GM19455 (cell line): Measurements from ENCODE around the gene PFKFB4.

Source experiments
- ATAC-seq: cut with Tn5 transposase; IDR thresholded peaks from one replicate; pipeline ENCODE4 v1.9.1; 2021; ENCODE audit not compliant: unreplicated experiment

Gene PFKFB4

GRCh38 chr3:48556796-48557626, at the start of gene PFKFB4:
Gene PFKFB4 (minus strand): TSS chr3:48556803. CDS start chr3:48556777, 26 bp downstream.
- peak; percentile 88 for ATAC-seq

GRCh38 chr3:48601622-48601994, 45.0 kb upstream of the PFKFB4 start:
- no peak for ATAC-seq

GRCh38 chr3:48600711-48601621, 44.4 kb upstream of the PFKFB4 start:
- no peak for ATAC-seq

DNA sequence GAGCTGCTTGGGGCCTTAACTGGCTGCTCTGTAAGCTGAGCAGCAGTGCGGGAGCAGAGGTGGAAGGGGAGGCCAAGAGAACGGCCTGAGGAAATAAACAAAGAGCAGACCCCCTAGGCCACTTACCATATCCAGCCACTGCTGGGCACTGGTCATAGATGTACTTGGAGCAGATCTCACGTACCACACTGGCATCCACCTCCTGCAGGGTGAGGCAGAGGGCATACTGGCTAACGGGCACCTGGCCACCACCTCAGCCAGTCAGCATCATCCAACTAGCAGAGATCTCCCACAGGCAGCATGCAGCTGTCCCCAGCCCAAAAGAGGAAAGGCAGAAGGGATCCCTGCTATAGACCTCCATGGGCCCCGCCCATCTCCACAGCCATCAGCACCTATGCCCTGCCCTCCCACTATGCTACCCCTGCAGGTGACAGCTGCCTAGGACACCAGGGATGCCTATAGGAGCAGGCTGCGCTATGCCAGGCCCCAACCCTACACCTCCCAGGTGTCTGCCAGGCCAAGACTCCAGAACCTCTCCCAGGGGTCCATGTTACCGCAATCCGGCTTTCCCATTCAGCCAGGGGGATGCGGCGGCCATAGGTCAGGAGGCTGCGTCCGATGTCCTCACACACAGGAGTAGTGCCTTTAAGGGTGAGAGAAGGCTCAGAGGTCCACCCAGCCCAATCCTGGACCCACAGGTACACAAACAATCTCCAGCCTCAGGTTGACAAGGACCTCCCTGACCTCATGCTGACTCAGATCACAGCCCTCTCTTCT, 43.1 kb upstream of the PFKFB4 start:
- ATAC-seq: no peak

DNA sequence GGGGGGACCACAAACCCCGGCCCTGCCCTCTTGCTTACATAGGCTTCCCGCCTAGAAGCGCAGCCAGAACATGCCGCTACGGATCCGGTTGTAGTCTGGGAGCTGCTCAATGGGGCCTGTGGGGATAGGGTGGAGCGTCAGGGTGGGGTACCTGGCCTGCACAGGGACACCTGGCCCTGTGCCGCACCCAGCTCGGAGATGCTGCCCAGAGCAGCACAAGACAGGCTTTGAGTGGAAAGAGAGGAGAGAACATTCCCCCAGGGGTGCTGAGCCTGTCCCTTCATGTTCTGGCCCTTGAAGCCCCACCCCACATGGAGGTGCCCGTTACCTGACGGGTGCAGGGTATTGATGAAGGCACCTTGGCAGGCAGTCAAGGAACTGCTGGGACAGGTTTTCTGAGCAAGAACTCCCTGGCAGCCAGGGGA, 42.5 kb upstream of the PFKFB4 start:
- no peak for ATAC-seq

DNA sequence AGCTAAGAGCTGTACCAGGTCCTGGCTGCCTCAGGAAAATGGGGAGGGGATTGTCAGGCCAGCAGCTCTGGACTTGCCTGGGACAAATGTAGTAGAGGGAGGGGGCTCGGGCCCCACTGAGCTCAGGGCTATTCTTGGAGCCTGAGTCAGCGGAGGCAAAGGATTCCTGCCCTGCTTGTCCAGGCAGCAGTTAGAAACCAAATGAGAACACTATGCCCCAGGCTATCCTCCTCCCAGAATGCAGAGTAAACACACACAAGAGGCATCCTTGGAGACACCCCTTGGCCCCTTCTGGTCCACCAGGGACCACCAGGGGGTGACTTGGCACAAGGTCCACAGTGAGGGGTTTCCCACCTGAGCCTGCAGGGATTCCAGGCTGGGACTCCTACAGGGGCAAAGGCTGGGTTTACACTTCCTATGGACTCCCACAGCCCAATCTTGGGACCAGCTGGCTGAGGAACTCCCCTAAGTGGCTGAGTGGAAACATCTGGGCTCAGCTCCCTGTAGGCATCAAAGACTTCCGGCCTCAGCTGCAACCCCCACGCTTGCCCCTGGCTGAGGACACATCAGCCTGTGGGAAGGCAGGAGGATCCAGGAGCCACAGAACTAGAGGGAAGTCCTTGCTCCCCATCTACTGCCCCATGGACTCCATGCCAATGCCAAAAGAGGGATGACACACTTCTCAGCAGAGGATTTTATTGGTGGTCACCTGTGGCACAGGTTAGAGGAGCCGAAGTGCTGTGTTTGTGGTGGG, 41.9 kb upstream of the PFKFB4 start:
- no peak for ATAC-seq

GRCh38 chr3:48597408-48597800, 40.8 kb upstream of the PFKFB4 start:
- ATAC-seq: no peak

- no peak for ATAC-seq
Measured at GRCh38 chr3:48596676-48597407, 40.2 kb upstream of the PFKFB4 start.

DNA sequence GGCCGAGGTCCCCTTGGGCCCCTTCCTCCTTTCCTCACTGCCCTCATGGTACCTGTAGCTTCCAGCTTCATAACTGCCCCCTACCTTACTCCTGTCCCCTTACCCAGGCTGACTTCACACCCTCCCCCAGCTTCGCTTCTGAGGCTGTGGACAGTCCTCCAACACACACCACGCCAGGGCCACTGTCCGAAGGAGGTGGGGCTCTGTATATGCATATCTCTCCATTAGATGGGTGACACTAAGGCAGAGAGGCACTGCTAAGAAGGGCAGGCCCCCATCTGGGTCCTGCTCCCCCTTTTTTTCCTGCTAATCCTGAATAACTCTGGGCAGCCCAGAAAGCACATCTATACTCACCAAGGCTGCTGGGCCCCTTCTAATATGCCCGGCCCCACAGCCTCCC, 39.6 kb upstream of the PFKFB4 start:
- ATAC-seq: no peak

DNA sequence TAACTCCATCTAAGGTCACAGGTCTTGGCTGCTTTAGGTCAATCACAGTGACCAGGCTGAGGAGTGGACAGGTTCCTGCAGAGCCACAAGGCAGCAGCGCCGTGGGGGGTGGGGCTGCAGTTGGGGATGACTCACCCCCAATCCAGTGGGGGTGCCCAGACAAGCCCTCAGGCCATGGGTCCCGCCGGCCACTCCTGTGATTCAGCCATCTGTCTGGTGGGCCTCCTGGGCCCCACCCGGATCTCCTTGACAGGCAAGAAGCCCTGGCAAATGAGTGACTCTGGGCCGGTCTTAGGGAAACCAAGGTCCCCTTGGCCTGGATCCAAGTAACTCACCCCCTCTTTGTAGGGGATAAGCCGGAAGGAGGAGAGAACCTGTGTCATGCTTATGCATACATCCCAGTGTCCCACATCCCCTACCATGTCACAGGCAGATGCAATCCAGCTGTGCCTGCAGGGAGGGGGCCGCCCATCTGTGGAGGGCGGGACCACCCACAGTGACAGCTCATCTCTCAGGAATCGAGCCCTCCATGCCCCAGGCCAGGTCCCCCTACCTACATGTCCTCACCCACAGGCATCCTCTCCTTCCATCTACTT, 39.0 kb upstream of the PFKFB4 start:
- no peak for ATAC-seq

- ATAC-seq: no peak
Measured at GRCh38 chr3:48595075-48595525, 38.5 kb upstream of the PFKFB4 start, which contains the start of gene COL7A1. Gene COL7A1 (minus strand): TSS chr3:48595329. CDS start chr3:48595159, 170 bp downstream.

DNA sequence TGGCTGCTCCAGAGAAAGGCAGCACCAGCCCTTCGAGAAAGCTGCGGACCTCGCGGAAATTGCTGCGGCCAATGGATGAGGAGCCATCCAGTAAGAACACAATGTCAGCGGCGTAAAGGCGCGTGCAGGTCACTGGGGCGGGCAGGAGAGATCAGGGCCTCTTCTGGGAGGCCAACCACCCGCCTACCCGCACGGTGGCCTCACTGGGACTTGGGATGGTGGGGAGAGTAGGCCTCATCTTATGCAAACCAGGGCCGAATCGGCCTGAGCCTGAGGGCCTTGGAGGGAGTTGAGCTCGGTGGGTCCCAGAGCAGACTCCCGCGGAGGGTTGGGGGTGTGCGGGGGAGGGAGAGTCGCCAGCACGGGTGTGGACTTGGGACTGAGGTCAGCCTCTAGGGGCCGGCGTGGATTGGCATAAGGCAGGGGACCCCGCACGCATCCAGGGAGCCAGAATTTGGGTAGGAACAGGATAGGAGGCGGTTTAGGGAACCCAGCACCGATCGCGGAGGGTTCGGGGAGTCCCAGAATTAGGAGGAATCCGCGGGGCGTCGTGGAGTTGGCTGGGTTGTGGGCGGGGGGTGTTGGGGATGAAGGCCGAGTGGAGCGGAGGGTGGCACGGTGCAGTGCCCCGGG, 37.9 kb upstream of the PFKFB4 start:
- no peak for ATAC-seq

DNA sequence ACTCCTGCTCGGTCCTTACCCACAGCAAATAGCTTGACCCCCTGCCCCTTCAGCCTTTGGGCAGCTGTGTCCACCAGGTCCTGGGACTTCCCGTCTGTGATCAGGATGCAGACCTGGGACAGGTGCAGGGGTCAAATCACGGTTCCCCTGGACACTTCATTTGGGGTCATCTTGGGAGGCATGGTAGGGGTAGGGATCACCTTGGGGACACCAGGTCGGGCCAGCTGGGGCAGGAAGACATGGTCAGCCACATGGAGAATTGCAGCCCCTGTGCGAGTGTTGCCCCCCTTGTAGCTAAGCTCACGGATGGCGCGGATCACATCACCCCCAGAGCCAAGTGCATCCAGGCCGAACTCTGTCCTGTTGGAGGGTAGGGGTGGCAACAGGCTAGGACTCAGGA, 36.7 kb upstream of the PFKFB4 start:
- no peak for ATAC-seq

DNA sequence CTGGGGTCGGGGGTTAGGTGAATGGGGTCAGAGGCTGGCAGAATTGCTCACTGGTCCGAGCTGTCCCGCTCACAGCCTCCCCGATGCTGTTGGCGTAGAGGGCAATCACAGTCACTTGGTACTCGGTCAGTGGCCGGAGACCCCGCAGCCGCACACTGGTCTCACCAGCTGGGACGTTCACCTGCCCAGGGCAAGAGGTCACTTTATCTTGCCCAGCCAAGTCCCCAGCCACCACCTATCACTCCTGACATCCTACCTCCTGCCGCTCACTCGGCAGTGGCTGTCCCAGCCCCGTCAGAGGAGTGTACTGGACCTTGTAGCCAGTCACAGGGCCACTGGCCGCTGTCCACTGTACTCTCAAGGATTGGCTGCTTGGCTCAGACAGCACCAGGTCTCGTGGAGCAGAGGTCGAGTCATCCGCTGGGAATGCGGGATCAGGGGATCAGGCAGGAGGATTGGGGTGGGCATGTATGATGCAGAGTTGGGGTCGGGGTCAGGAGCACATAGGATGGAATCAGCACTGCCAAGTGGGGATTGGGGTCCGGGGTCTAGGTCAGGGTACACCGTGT, 36.0 kb upstream of the PFKFB4 start:
- no peak for ATAC-seq

DNA sequence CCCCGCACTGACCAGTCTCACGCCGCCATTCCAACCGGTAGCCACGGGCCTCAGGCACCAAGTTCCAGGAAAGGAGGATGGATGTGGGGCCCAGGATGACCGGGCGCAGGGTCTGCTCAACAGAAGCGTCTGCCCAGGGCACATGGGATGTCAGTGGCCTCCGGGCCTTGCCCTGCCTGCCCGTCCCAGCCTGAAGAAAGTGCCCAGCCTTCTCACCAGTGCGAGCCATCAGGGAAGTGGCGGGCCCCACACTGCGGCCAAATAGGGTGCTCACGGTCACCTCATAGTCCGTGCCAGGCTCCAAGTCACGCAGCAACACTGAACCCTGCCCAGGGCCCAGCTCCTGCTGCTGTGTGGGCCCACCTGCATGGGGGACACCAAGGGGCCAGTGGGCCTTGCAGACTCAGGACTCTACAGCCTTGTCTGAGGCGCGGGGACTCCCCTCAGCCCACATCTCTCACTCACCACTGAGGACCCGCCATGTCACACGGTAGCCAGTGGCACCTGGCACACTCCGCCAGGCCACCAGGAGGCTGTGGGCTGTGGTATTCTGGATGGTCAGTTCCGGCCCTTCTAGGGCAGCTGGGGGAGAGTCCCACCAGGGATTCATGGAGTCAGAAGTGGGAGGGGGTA, 35.4 kb upstream of the PFKFB4 start:
- ATAC-seq: no peak

GRCh38 chr3:48591436-48591835, 34.8 kb upstream of the PFKFB4 start:
- no peak for ATAC-seq

DNA sequence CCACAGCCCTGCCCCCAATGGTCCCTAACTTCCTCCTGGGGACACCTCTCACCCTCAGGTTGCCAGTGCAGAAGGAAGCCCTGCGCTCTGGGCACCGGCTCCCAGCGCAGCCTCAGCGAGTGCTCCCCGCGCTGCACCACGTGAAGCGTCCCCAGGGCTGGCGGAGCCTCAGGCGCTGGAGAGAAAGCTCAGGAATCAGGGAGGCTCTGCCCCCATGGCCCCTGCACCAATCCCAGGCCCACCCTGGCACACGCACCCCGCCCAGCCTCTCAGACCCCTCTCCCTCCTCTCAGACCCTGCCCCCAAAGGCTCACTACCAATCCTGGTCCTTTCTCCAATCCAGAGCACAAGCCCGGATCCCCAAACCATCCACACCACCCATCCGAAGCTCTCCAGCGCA, 31.6 kb upstream of the PFKFB4 start:
- no peak for ATAC-seq

- ATAC-seq: no peak
Measured at GRCh38 chr3:48587686-48588085, 31.1 kb upstream of the PFKFB4 start.
